ENCODE data around the gene ASB13. TPM values are rescaled to one million over a fixed set of nuclear protein-coding genes. Genes with fewer than 3 reads are reported as not detected.
"Not testable (repeated sequence)": the region's sequence is repeated elsewhere in the genome, so short reads cannot be mapped to it uniquely, and the experiment has no call there.

ASB13 gene
- polyA plus RNA-seq, 1 of the 3 experiments (the other 2 are of a cell fraction) = 9.2 TPM

- POLR2A ChIA-PET = interaction anchor here (0.6 to 0.8 kb wide), 2 partner anchors 181 to 187 kb away, joined by 3 to 5 read pairs; no protein-coding TSS in a partner anchor
Measured at GRCh38 chr10:5622186-5622960, 44.0 kb downstream of the ASB13 start.

GRCh38 chr10:5621371-5621770, 45.0 kb downstream of the ASB13 start:
- H3K4me3 ChIP-seq (ENCODE audit: low read depth in 2 of 2, low read length in 1 of 2); POLR2A ChIA-PET; DNase-seq; H3K27ac ChIP-seq (ENCODE audit: low read depth in 2 of 2, low read length in 1 of 2); H3K9me2 ChIP-seq; H3K27me3 ChIP-seq (ENCODE audit: insufficient read depth); H3K79me2 ChIP-seq (ENCODE audit: insufficient read depth); H3K9me3 ChIP-seq; H3K36me3 ChIP-seq (replicated peaks in 1 of 2; ENCODE audit: control insufficient read depth in 1 of 2, insufficient read depth in 2 of 2, low read length in 1 of 2); H2AFZ ChIP-seq (ENCODE audit: low read depth); H3K4me2 ChIP-seq; H4K20me1 ChIP-seq (ENCODE audit: insufficient read depth); H3F3A ChIP-seq (replicated peaks; ENCODE audit: insufficient read depth); H3K9ac ChIP-seq: not testable (repeated sequence)
- 95% methylated on average over 4 of the region's 6 CpGs for WGBS (ENCODE audit: low lambda C conversion rate)
- CTCF ChIA-PET = interaction anchor here (2.3 to 11.8 kb wide), 8 partner anchors 8 to 181 kb away, joined by 12 to 449 read pairs (median 28); no protein-coding TSS in a partner anchor
- peaks cover 7 to 19% of the 10 kb centered on the region in 2 experiments; a peak in 2 of 4 replicates for H3K4me1 ChIP-seq (ENCODE audit: control insufficient read depth in 1 of 2, insufficient read depth in 2 of 2, low read depth in 1 of 2, low read length in 1 of 2)

More at GRCh38 chr10:5622186-5622960, 44.0 kb downstream of the ASB13 start:
- no peak for TF ChIP-seq FOXJ3 (CRISPR knock-in tag; IDR thresholded peaks at IDR 0.05)
- TF ChIP-seq ELF1 (IDR thresholded peaks at IDR 0.05) = no peak
- TF ChIP-seq FOSL2 (IDR thresholded peaks at IDR 0.05; ENCODE audit: borderline replicate concordance, low read depth) = peak; percentile 24; the same call in 1 of the 2 replicates
- TF ChIP-seq SMC3 (IDR thresholded peaks at IDR 0.05; ENCODE audit: low read depth, low read length) = no peak
- peak overlapping the region; percentile 90; the same call in 1 of the 2 replicates for H2AFZ ChIP-seq (ENCODE audit: low read depth)
- H3K9me2 ChIP-seq = no peaks in the 10 kb centered on the region
- H3K79me2 ChIP-seq (ENCODE audit: insufficient read depth) = no peaks in the 10 kb centered on the region
- no peaks in the 10 kb centered on the region for H3K27me3 ChIP-seq (ENCODE audit: insufficient read depth)
- H4K20me1 ChIP-seq (ENCODE audit: insufficient read depth) = no peaks in the 10 kb centered on the region
- WGBS (ENCODE audit: low lambda C conversion rate) = 69% methylated on average over 6 of the region's 6 CpGs
- peaks cover 7 to 19% of the 10 kb centered on the region in 2 experiments; a peak in 2 of 4 replicates for H3K4me1 ChIP-seq (ENCODE audit: control insufficient read depth in 1 of 2, insufficient read depth in 2 of 2, low read depth in 1 of 2, low read length in 1 of 2)
- H3K4me3 ChIP-seq (ENCODE audit: low read depth in 2 of 2, low read length in 1 of 2) = no peak overlapping the region
- peak overlapping the region; percentile 45; the same call in 1 of the 2 replicates for H3K4me2 ChIP-seq
- H3K27ac ChIP-seq (ENCODE audit: low read depth in 2 of 2, low read length in 1 of 2) = peak overlapping the region in 1 of 2 experiments; percentile 58; a peak in 2 of 4 replicates
- no peaks in the 10 kb centered on the region for H3K36me3 ChIP-seq (replicated peaks in 1 of 2; ENCODE audit: control insufficient read depth in 1 of 2, insufficient read depth in 2 of 2, low read length in 1 of 2)
- no peaks in the 10 kb centered on the region for H3K9me3 ChIP-seq
- no peaks in the 10 kb centered on the region for H3F3A ChIP-seq (replicated peaks; ENCODE audit: insufficient read depth)
- DNase-seq = no peak
- peak overlapping the region; percentile 55; the same call in 1 of the 2 replicates for H3K9ac ChIP-seq
- CTCF ChIA-PET = interaction anchor here (0.6 to 11.8 kb wide), 72 partner anchors 7 to 1871 kb away, joined by 3 to 449 read pairs (median 4); partner anchors contain the start of genes CALML3 and CALML5

- no peaks in the 10 kb centered on the region for H3F3A ChIP-seq (replicated peaks; ENCODE audit: insufficient read depth)
- ChIA-PET POLR2A (no interaction called here), CTCF (interaction anchor here (2.9 to 11.8 kb wide), 4 partner anchors 9 to 181 kb away, joined by 12 to 449 read pairs (median 49); no protein-coding TSS in a partner anchor)
- no peak for TF ChIP-seq FOSL2 (IDR thresholded peaks at IDR 0.05; ENCODE audit: borderline replicate concordance, low read depth)
- TF ChIP-seq GATA2 (CRISPR knock-in tag; IDR thresholded peaks at IDR 0.05) = no peak
- TF ChIP-seq RXRA (IDR thresholded peaks at IDR 0.05; ENCODE audit: borderline replicate concordance, low read depth) = no peak
- no peak for TF ChIP-seq TAF1 (IDR thresholded peaks at IDR 0.05; ENCODE audit: borderline replicate concordance, low read depth, low read length)
- TF ChIP-seq NFIC (IDR thresholded peaks at IDR 0.05; ENCODE audit: borderline replicate concordance) = no peak
- no peak for DNase-seq
- no peak overlapping the region for H3K4me2 ChIP-seq
- H3K4me3 ChIP-seq (ENCODE audit: low read depth in 2 of 2, low read length in 1 of 2) = no peak overlapping the region
- no peaks in the 10 kb centered on the region for H4K20me1 ChIP-seq (ENCODE audit: insufficient read depth)
- H3K9me3 ChIP-seq = no peaks in the 10 kb centered on the region
- no peaks in the 10 kb centered on the region for H3K27me3 ChIP-seq (ENCODE audit: insufficient read depth)
- no peaks in the 10 kb centered on the region for H3K79me2 ChIP-seq (ENCODE audit: insufficient read depth)
- no peak overlapping the region for H3K9ac ChIP-seq
- H3K36me3 ChIP-seq (replicated peaks in 1 of 2; ENCODE audit: control insufficient read depth in 1 of 2, insufficient read depth in 2 of 2, low read length in 1 of 2) = no peaks in the 10 kb centered on the region
- WGBS (ENCODE audit: low lambda C conversion rate) = 96% methylated on average over 16 of the region's 16 CpGs
- no peaks in the 10 kb centered on the region for H3K9me2 ChIP-seq
- H2AFZ ChIP-seq (ENCODE audit: low read depth) = no peak overlapping the region
- peaks cover 7 to 19% of the 10 kb centered on the region in 2 experiments; a peak in 2 of 4 replicates for H3K4me1 ChIP-seq (ENCODE audit: control insufficient read depth in 1 of 2, insufficient read depth in 2 of 2, low read depth in 1 of 2, low read length in 1 of 2)
- H3K27ac ChIP-seq (ENCODE audit: low read depth in 2 of 2, low read length in 1 of 2) = no peak overlapping the region
Measured at GRCh38 chr10:5620966-5621365, 45.4 kb downstream of the ASB13 start.
